IMR-90 (cell line): ENCODE data around the gene PRKAR2A.

Experiments
- CEBPB ChIP-seq: IDR thresholded peaks from 2 replicates; pipeline ENCODE4 v1.6.1; 2012; ENCODE audit warnings: low read depth, low read length, improper control_type of control experiment
- CHD1 ChIP-seq: IDR thresholded peaks from 2 replicates; pipeline ENCODE4 v1.6.1; 2012; ENCODE audit warnings: low read depth, low read length, improper control_type of control experiment
- POLR2A ChIP-seq: IDR thresholded peaks from 2 replicates; pipeline ENCODE4 v1.6.1; 2012; ENCODE audit warnings: mild to moderate bottlenecking, low read depth, low read length
- RAD21 ChIP-seq: IDR thresholded peaks from 2 replicates; pipeline ENCODE4 v1.6.1; 2012; ENCODE audit warnings: low read length, improper control_type of control experiment
- RFX5 ChIP-seq: IDR thresholded peaks from 2 replicates; pipeline ENCODE4 v1.8.0; 2012; ENCODE audit warnings: low read depth, mild to moderate bottlenecking, low read length, moderate library complexity
- SMC3 ChIP-seq: fragments of 150-350 bp; IDR thresholded peaks from 2 replicates; pipeline ENCODE4 v1.6.1; 2016; ENCODE audit warnings: low read depth, mild to moderate bottlenecking, antibody characterized with exemption, low read length, moderate library complexity
- TF ChIP-seq, protein P1 (sequence below): conservative IDR thresholded peaks from 2 replicates; pipeline ENCODE4 v1.5.1; 2012; ENCODE audit warnings: mild to moderate bottlenecking, low read depth, low read length, improper control_type of control experiment
- TF ChIP-seq, protein P2 (sequence below): fragments of 150-350 bp; IDR thresholded peaks from 2 replicates; pipeline ENCODE4 v1.6.1; 2016; ENCODE audit warnings: low read depth, mild to moderate bottlenecking, low read length, moderate library complexity, borderline replicate concordance
- TF ChIP-seq, protein P3 (sequence below): fragments of 150-350 bp; IDR thresholded peaks from 2 replicates; pipeline ENCODE4 v1.6.1; 2017; ENCODE audit warnings: mild to moderate bottlenecking, antibody characterized with exemption, low read length, low read depth

DNA sequence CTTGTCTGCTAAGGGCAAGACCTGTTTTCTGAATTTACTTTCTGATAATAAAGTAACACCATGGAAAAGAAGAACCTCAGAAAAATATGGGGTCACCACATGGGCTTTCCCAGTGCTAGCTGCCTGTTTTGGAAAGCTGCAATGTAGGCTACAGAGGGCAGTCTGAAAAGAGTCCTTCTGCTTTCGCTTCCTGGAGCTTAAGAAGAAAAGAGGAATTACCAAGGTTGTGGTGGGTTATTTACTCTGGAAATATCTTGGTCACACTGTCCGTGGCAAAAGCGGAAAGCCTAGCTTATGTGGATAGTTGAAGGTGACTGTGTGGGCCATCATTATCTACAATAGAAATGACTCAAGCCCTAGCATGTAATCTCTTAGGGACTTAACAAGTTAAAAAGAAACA lies 98.9 kb downstream of the PRKAR2A start:
- TF ChIP-seq, protein P1, sequence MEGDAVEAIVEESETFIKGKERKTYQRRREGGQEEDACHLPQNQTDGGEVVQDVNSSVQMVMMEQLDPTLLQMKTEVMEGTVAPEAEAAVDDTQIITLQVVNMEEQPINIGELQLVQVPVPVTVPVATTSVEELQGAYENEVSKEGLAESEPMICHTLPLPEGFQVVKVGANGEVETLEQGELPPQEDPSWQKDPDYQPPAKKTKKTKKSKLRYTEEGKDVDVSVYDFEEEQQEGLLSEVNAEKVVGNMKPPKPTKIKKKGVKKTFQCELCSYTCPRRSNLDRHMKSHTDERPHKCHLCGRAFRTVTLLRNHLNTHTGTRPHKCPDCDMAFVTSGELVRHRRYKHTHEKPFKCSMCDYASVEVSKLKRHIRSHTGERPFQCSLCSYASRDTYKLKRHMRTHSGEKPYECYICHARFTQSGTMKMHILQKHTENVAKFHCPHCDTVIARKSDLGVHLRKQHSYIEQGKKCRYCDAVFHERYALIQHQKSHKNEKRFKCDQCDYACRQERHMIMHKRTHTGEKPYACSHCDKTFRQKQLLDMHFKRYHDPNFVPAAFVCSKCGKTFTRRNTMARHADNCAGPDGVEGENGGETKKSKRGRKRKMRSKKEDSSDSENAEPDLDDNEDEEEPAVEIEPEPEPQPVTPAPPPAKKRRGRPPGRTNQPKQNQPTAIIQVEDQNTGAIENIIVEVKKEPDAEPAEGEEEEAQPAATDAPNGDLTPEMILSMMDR, result no peak
- TF ChIP-seq CEBPB (no peak), POLR2A (no peak), SMC3 (no peak), CHD1 (no peak), RAD21 (no peak), RFX5 (no peak)
- TF ChIP-seq, protein P2, sequence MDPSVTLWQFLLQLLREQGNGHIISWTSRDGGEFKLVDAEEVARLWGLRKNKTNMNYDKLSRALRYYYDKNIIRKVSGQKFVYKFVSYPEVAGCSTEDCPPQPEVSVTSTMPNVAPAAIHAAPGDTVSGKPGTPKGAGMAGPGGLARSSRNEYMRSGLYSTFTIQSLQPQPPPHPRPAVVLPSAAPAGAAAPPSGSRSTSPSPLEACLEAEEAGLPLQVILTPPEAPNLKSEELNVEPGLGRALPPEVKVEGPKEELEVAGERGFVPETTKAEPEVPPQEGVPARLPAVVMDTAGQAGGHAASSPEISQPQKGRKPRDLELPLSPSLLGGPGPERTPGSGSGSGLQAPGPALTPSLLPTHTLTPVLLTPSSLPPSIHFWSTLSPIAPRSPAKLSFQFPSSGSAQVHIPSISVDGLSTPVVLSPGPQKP, result no peak
- TF ChIP-seq, protein P3, sequence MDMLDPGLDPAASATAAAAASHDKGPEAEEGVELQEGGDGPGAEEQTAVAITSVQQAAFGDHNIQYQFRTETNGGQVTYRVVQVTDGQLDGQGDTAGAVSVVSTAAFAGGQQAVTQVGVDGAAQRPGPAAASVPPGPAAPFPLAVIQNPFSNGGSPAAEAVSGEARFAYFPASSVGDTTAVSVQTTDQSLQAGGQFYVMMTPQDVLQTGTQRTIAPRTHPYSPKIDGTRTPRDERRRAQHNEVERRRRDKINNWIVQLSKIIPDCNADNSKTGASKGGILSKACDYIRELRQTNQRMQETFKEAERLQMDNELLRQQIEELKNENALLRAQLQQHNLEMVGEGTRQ, result no peak
